ENCODE results near the gene PCDHB8. TPM values are rescaled to one million over a fixed set of nuclear protein-coding genes. Genes with fewer than 3 reads are reported as not detected.
"Not testable (repeated sequence)": the region's sequence is repeated elsewhere in the genome, so short reads cannot be mapped to it uniquely, and the experiment has no call there.

PCDHB8 gene
- total RNA-seq, 1 donor from 2014 or later: 0.25 TPM

DNA sequence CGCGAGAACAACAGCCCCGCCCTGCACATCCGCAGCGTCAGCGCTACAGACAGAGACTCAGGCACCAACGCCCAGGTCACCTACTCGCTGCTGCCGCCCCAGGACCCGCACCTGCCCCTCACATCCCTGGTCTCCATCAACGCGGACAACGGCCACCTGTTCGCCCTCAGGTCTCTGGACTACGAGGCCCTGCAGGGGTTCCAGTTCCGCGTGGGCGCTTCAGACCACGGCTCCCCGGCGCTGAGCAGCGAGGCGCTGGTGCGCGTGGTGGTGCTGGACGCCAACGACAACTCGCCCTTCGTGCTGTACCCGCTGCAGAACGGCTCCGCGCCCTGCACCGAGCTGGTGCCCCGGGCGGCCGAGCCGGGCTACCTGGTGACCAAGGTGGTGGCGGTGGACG lies 37.9 kb downstream of the PCDHB8 start:
- H3K36me3 ChIP-seq; intact Hi-C loops (cut with DNase I); H3K4me1 ChIP-seq; DNase-seq (ENCODE audit: extremely low spot score in 2 of 2); H3K4me3 ChIP-seq; H3K27me3 ChIP-seq; H3K27ac ChIP-seq: not testable (repeated sequence)
- H3K9me3 ChIP-seq: peaks cover 31% of the 10 kb centered on the region

DNA sequence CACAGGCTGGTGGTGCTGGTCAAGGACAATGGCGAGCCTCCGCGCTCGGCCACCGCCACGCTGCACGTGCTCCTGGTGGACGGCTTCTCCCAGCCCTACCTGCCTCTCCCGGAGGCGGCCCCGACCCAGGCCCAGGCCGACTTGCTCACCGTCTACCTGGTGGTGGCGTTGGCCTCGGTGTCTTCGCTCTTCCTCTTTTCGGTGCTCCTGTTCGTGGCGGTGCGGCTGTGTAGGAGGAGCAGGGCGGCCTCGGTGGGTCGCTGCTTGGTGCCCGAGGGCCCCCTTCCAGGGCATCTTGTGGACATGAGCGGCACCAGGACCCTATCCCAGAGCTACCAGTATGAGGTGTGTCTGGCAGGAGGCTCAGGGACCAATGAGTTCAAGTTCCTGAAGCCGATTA lies 38.4 kb downstream of the PCDHB8 start:
- H3K4me3 ChIP-seq; intact Hi-C loops (cut with DNase I); H3K36me3 ChIP-seq; H3K4me1 ChIP-seq; H3K27me3 ChIP-seq; DNase-seq (ENCODE audit: extremely low spot score in 2 of 2); H3K27ac ChIP-seq: not testable (repeated sequence)
- peaks cover 28% of the 10 kb centered on the region for H3K9me3 ChIP-seq

DNA sequence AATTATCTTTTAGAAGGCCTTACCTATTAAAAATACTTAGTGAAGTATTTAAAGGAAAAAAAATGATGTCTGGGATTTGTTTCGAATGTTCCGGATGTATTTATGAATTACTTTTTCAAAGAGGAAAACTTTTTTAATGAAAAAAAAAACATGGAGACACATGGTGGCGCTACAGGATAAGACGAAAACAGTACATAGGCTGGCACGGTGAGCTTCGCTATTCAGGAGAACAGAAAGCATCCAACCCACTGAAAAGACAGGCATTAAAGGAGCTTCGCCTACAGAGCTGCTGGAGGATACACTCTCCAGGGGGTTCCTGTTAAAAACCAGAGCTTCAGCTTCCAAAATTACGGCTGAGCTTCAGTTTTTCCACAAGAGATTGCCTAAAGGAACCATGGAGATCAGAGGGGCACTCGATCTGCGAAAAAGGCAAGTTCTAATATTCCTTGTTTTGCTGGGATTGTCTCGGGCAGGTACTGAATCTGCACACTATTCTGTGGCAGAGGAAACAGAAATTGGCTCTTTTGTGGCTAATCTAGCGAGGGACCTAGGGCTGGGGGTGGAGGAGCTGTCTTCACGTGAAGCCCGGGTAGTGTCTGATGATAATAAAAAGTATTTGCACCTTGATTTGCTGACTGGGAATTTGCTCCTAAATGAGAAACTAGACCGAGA lies 45.7 kb downstream of the PCDHB8 start, which contains the start of gene PCDHB14:
Gene PCDHB14 (plus strand): TSS at position 232 of the 672 bp plus-strand sequence. CDS start 163 bp downstream, at position 395.
- no peak within 1 kb of the TSS for H3K27ac ChIP-seq

DNA sequence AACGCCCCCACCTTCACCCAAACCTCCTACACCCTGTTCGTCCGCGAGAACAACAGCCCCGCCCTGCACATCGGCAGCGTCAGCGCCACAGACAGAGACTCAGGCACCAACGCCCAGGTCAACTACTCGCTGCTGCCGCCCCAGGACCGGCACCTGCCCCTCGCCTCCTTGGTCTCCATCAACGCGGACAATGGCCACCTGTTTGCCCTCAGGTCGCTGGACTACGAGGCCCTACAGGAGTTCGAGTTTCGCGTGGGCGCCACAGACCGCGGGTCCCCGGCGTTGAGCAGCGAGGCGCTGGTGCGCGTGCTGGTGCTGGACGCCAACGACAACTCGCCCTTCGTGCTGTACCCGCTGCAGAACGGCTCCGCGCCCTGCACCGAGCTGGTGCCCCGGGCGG lies 47.3 kb downstream of the PCDHB8 start:
- H3K4me1 ChIP-seq; H3K36me3 ChIP-seq; DNase-seq (ENCODE audit: extremely low spot score in 2 of 2); intact Hi-C loops (cut with DNase I); H3K27me3 ChIP-seq; H3K4me3 ChIP-seq; H3K27ac ChIP-seq: not testable (repeated sequence)
- H3K9me3 ChIP-seq: peaks cover 40% of the 10 kb centered on the region

More for the DNA sequence above, 45.7 kb downstream of the PCDHB8 start, which contains the start of gene PCDHB14:
- no peak for DNase-seq (ENCODE audit: extremely low spot score in 2 of 2)
- no peaks in the 10 kb centered on the region for H3K4me1 ChIP-seq
- H3K9me3 ChIP-seq: peaks cover 49% of the 10 kb centered on the region
- intact Hi-C loops (cut with DNase I): no loop called here
- H3K4me3 ChIP-seq: peak within 1 kb of the TSS; percentile 5 to 23
- H3K36me3 ChIP-seq: peaks cover 0 to 3% of the 10 kb centered on the region in 2 donors
- H3K27me3 ChIP-seq: no peaks in the 10 kb centered on the region
- no peak for TF ChIP-seq POLR2AphosphoS5 (IDR thresholded peaks at IDR 0.05; ENCODE audit: insufficient read depth in 1 of 2, low read depth in 1 of 2)
- no peak for TF ChIP-seq POLR2A (IDR thresholded peaks at IDR 0.05)

DNA sequence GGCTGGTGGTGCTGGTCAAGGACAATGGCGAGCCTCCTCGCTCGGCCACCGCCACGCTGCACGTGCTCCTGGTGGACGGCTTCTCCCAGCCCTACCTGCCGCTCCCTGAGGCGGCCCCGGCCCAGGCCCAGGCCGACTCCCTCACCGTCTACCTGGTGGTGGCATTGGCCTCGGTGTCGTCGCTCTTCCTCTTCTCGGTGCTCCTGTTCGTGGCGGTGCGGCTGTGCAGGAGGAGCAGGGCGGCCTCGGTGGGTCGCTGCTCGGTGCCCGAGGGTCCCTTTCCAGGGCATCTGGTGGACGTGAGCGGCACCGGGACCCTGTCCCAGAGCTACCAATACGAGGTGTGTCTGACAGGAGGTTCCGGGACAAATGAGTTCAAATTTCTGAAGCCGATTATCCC lies 47.8 kb downstream of the PCDHB8 start:
- H3K4me1 ChIP-seq; DNase-seq (ENCODE audit: extremely low spot score in 2 of 2): not testable (repeated sequence)

More for the DNA sequence above, 47.8 kb downstream of the PCDHB8 start:
- peaks cover 40% of the 10 kb centered on the region for H3K9me3 ChIP-seq
- H3K27me3 ChIP-seq; intact Hi-C loops (cut with DNase I); H3K4me3 ChIP-seq; H3K36me3 ChIP-seq; H3K27ac ChIP-seq: not testable (repeated sequence)

Other genes with a start within 250 kb of the PCDHB8 start
- 3.9 TPM for gene PCDHAC2, start 211.3 kb upstream of the PCDHB8 start, total RNA-seq
- gene PCDHB1, start 126.4 kb upstream of the PCDHB8 start, total RNA-seq: not detected
- gene PCDHB2, start 83.2 kb upstream of the PCDHB8 start, total RNA-seq: 3.4 TPM
- gene PCDHB3, start 77.3 kb upstream of the PCDHB8 start, total RNA-seq: 2.0 TPM
- gene PCDHB4, start 56.0 kb upstream of the PCDHB8 start, total RNA-seq: 8.3 TPM
- 2.9 TPM for gene PCDHB5, start 42.6 kb upstream of the PCDHB8 start, total RNA-seq
- gene PCDHB6, start 27.7 kb upstream of the PCDHB8 start, total RNA-seq: not detected
- gene PCDHB7, start 5.1 kb upstream of the PCDHB8 start, total RNA-seq: 0.98 TPM
- gene PCDHB16, start 4.6 kb downstream of the PCDHB8 start, total RNA-seq: 12.3 TPM
- gene PCDHB9, start 9.4 kb downstream of the PCDHB8 start, total RNA-seq: 3.7 TPM
- gene PCDHB10, start 14.6 kb downstream of the PCDHB8 start, total RNA-seq: 3.2 TPM
- 2.2 TPM for gene PCDHB11, start 21.8 kb downstream of the PCDHB8 start, total RNA-seq
- gene PCDHB12, start 30.9 kb downstream of the PCDHB8 start, total RNA-seq: 2.5 TPM
- gene PCDHB13, start 36.1 kb downstream of the PCDHB8 start, total RNA-seq: 3.7 TPM
- 4.2 TPM for gene PCDHB14, start 45.6 kb downstream of the PCDHB8 start, total RNA-seq
- 3.2 TPM for gene PCDHB15, start 67.6 kb downstream of the PCDHB8 start, total RNA-seq
- gene SLC25A2, start 126.3 kb downstream of the PCDHB8 start, total RNA-seq: not detected
- 53.8 TPM for gene TAF7, start 143.0 kb downstream of the PCDHB8 start, total RNA-seq
- gene PCDHGA1, start 152.7 kb downstream of the PCDHB8 start, total RNA-seq: not detected
- 6.1 TPM for gene PCDHGA2, start 161.0 kb downstream of the PCDHB8 start, total RNA-seq
- gene PCDHGA3, start 166.0 kb downstream of the PCDHB8 start, total RNA-seq: 3.4 TPM
- 3.9 TPM for gene PCDHGB1, start 172.3 kb downstream of the PCDHB8 start, total RNA-seq
- gene PCDHGA4, start 177.2 kb downstream of the PCDHB8 start, total RNA-seq: 3.9 TPM
- 8.3 TPM for gene PCDHGB2, start 182.2 kb downstream of the PCDHB8 start, total RNA-seq
- gene PCDHGA5, start 186.4 kb downstream of the PCDHB8 start, total RNA-seq: 8.6 TPM
- gene PCDHGB3, start 192.5 kb downstream of the PCDHB8 start, total RNA-seq: 5.4 TPM
- gene PCDHGA6, start 196.1 kb downstream of the PCDHB8 start, total RNA-seq: 6.4 TPM
- gene PCDHGA7, start 205.0 kb downstream of the PCDHB8 start, total RNA-seq: 5.2 TPM
- 10.3 TPM for gene PCDHGB4, start 209.9 kb downstream of the PCDHB8 start, total RNA-seq
- 6.4 TPM for gene PCDHGA8, start 214.8 kb downstream of the PCDHB8 start, total RNA-seq
- 15.0 TPM for gene PCDHGB5, start 220.2 kb downstream of the PCDHB8 start, total RNA-seq
- gene PCDHGA9, start 225.0 kb downstream of the PCDHB8 start, total RNA-seq: 8.8 TPM
- 12.5 TPM for gene PCDHGB6, start 230.2 kb downstream of the PCDHB8 start, total RNA-seq
- 10.6 TPM for gene PCDHGA10, start 235.2 kb downstream of the PCDHB8 start, total RNA-seq
- gene PCDHGB7, start 239.9 kb downstream of the PCDHB8 start, total RNA-seq: 14.2 TPM
- 6.6 TPM for gene PCDHGA11, start 243.3 kb downstream of the PCDHB8 start, total RNA-seq